Measurements from ENCODE around the gene CD200.
A peak's percentile ranks its signal among the peaks of the same experiment; 100 is the strongest.

Gene CD200

GRCh38 chr3:112360561-112360960 is 27.6 kb downstream of the CD200 start:
- DNase-seq (ENCODE audit: low read depth), result no peak

DNA sequence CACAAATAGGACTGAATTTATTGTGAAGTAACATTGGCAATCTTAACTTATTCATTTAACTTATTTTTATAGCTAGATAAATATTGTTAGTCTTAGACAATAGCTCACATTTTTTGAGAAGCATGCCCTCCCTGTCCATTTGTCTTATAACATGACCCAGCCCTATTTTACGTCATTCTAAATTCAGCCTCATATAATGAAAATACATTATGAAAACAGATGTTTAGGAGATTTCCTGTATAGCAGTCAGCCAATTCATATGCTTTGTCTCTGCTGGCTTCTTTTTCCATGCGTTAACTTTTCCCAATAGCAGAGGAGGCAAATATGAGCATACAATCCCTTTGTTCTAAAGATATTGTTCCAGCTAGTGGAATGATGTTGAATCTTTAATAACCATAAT is 29.3 kb downstream of the CD200 start:
- no peak for DNase-seq (ENCODE audit: low read depth)

DNA sequence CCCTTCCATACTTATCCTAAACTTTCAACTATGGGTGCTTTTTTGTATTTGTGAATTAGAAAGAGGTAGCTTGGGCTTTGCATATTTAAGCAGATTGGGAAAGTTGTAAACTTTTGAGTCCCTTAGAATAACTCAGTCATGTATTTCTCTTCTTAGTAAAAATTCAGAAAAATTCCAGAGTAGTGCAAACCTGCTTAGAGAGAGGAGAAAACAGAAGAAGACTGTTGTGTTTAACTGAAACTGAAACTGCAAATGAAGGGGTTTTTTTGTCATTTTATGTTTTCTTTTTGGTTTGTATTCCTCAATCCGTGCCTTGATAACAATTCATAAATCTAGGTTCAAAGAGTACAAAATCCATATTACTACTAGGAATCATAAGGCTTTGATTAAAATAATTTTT is 31.3 kb downstream of the CD200 start:
- DNase-seq (ENCODE audit: low read depth), result no peak

GRCh38 chr3:112365035-112365434 is 32.1 kb downstream of the CD200 start:
- DNase-seq (ENCODE audit: low read depth), result no peak

- no peak for DNase-seq (ENCODE audit: low read depth)
Observed at GRCh38 chr3:112365636-112366035, 32.7 kb downstream of the CD200 start.

DNA sequence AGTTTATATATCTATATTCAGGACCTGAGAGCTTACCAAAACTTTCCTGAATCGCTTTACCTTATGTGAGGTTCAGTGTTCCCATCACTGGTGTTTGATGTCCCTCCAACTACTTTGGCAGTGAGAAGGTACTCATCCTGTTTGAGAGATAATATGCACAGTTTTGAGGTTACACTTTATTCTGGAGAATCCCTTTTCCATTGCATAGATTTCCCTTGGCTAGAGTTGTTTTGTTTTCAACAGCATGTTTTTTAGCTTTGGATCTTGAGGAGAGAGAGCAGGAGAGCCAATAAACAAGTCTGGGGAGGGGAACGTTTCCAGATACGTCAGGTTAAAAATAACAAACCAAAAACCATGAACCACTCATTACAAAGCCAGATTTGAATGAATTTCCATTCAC is 33.6 kb downstream of the CD200 start:
- DNase-seq (ENCODE audit: low read depth), result no peak

DNA sequence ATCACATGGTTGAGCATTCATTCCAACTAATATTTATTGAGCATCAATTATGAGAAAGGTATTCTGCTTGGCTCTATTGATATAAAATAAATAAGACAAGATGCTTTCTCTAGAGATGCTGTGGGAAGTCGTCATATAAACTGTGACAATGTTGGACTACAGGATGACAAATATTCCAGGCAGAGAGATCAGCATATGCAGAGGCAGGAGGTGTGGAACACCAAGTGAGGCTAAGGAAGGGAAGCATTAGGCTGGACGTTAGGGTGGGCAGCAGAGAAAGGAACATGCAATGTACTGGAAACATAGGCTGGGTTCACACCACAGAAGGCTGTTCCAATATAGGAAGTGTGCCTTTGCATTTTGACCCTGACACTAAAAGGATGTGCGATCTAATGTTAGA is 38.6 kb downstream of the CD200 start:
- DNase-seq (ENCODE audit: low read depth), result no peak

DNA sequence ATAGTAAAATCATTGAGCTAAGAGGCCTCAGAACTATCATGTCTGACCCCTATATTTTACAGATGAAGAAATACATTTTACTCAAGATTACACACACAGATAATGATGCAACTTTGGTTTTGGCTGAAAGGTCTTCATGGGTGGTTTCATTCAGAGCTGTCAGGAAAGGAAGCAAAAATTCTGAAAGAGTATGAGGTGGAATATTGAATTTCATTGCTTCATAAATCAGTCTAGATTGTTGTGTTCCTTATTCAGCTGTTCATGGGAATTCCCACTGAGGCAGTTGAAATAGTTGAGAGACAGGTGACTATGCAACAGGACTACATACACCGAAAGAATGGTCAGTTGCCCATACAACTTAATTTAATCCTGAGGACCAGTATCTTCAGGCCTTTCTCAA is 39.4 kb downstream of the CD200 start:
- peak; percentile 85 for DNase-seq (ENCODE audit: low read depth)

DNA sequence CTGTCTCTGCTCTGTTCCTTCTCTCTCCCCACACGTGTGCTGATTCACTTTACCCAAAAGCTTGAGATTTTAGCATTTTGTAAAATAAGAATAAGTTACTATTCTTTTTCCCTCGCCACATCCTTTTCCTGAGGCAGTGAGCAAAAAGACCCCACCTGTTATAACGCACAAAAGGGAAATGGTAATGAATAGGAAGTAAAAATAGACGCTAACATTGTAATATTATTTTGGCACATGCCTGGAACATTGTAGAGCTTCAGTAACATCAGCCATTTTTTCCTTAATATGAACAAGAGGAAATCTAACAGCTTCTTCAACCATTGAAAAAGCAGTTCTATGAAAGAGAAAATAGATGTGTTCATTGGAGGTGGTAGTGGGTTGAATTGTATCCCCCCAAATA is 40.5 kb downstream of the CD200 start:
- no peak for DNase-seq (ENCODE audit: low read depth)

GRCh38 chr3:112373924-112374323 is 41.0 kb downstream of the CD200 start:
- DNase-seq (ENCODE audit: low read depth), result no peak

GRCh38 chr3:112374333-112374734 is 41.4 kb downstream of the CD200 start:
- DNase-seq (ENCODE audit: low read depth), result peak; percentile 65

GRCh38 chr3:112375117-112375516 is 42.2 kb downstream of the CD200 start:
- peak; percentile 75 for DNase-seq (ENCODE audit: low read depth)

- peak; percentile 72 for DNase-seq (ENCODE audit: low read depth)
Observed at GRCh38 chr3:112376241-112376911, 43.4 kb downstream of the CD200 start.

DNA sequence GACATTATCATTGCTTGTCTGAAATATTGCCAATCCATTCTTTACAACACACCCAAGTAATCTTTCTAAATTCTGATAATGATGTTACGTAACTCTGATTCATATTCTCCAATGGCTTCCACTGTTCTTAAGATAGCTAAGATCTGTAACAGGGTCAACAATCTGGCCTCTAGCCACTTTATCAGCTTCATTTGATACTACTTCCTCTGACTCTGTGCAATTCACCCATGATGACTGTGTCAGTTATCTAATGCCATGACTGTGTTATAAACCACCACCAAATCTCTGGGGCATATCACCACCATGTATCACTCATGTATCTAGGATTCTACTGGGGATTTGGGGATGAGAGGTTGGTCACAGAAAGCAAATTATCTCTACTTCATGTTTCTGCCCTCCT is 44.0 kb downstream of the CD200 start:
- peak; percentile 99 for DNase-seq (ENCODE audit: low read depth)

DNA sequence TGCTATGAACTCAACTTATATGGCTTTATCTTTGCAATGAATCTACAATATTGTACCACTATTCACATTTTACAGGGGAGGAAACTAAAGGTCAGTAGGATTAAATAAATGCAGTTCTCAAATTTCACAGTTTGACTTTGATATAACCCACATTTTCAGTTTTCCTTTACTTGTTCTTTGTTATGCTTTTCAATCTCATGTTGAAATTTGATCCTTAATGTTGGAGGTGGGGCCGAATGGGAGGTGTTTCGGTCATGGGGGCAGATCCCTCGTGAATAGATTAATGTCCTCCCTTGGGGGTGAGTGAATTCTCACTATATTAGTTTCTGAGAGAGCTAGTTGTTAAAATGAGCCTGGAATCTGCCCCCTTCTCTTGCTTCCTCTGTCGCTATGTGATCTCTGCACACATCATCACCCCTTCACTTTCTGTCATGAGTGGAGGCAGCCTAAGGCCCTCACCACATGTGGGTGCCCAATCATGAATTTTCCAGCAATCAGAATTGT is 44.7 kb downstream of the CD200 start:
- peak; percentile 85 for DNase-seq (ENCODE audit: low read depth)

DNA sequence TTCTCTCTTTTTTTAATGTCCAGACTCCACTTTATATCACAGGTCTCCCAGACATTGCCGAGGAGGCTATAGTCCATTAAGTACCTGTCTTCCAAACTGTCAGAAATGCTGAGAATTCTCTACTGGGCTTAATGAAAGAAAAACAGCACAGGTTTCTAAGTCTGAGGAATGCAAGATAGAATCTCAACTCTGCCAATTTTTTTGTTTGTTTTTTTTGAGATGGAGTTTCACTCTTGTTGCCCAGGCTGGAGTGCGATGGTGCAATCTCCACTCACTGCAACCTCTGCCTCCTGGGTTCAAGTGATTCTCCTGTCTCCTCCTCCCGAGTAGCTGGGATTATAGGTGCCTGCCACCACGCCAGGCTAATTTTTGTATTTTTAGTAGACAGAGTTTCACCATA is 45.4 kb downstream of the CD200 start:
- peak; percentile 73 for DNase-seq (ENCODE audit: low read depth)

DNA sequence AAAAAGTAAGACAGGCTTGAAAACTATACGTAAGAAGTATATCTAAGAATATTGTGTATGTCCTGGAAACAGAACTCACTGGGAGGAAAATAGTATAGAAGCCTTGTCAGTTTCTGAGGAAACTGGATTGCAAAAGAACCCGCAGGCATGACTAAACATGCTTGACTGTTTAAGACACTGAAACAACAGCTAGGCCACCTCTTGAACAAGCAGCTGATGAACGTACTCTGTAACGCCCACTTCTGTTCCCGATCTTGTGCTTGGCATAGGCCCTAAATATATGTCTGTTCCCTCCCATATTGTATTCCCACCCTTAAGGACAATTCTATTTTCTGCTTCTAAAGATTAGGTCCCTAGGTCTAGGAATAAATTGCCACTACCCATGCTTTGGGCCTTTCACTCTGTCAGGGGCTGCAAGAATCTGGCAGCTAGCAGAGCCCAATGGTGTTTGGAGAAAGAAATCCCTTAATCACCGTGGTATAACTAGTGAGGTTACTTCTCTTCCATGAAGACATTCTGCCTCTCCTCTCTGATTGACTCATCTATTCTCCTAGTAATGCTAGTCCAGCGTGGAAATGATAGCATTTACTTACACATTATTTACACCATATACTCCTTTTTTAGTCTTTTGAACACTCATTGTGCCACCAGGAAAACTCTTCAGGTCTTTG is 46.2 kb downstream of the CD200 start:
- peak; percentile 99 for DNase-seq (ENCODE audit: low read depth)

GRCh38 chr3:112381673-112382542 is 49.0 kb downstream of the CD200 start:
- DNase-seq (ENCODE audit: low read depth), result no peak

GRCh38 chr3:112382543-112383160 is 49.7 kb downstream of the CD200 start:
- no peak for DNase-seq (ENCODE audit: low read depth)

DNA sequence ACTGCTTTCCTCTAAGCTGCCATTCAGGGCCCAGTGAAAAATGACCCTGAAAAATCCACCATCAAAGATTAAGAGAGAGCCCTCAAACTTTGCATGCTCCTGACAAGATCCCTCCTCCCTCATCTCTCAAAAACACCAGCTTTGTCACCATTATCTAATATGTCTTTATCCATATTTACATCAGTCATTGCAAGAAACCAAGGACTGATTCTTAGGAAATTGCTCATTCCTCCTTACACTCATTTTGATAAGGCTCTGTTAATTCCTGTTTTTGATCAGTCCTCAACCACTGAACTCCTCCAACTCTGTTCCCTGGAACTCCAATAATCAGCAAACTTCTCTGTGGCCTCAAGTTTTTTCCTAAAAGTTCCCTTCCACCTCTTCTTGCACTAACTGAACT is 51.8 kb downstream of the CD200 start:
- peak; percentile 60 for DNase-seq (ENCODE audit: low read depth)

GRCh38 chr3:112388972-112389371 is 56.0 kb downstream of the CD200 start:
- DNase-seq (ENCODE audit: low read depth), result no peak

GRCh38 chr3:112389961-112390360 is 57.0 kb downstream of the CD200 start:
- DNase-seq (ENCODE audit: low read depth), result no peak

Measured in amniotic epithelial cell (primary cell).